Adrenal gland (tissue), 12 donors: ENCODE results near the gene FGGY. TPM values are rescaled to one million over a fixed set of nuclear protein-coding genes. Genes with fewer than 3 reads are reported as not detected.
"Not testable (repeated sequence)": the region's sequence is repeated elsewhere in the genome, so short reads cannot be mapped to it uniquely, and the experiment has no call there.

ENCODE experiments used
- DNase-seq, 7 donors: peaks; one replicate each; pipeline ENCODE4 v3.0.0-alpha.2; 2019 to 2020
- H3K27ac ChIP-seq, 5 donors: fragments of 200-600 bp; sonication (generic) in 4 of 5; 1 replicate in 3 of 5; 2 replicates in 2 of 5; pipeline versions ENCODE4 v1.5.1 to v1.8.0; 2016 to 2020; ENCODE audit warnings: mild to moderate bottlenecking in 1 of 5
- H3K27me3 ChIP-seq: fragments of 200-600 bp; 2 replicates; pipeline ENCODE4 v1.8.0; 2021
- H3K36me3 ChIP-seq, 2 donors: fragments of 200-600 bp; replicated peaks in 1 of 2; 1 replicate in 1 of 2; 2 replicates in 1 of 2; pipeline versions ENCODE4 v1.5.1 to v1.8.0; 2018 to 2022
- H3K4me1 ChIP-seq, 2 donors: fragments of 200-600 bp; replicated peaks in 1 of 2; 1 replicate in 1 of 2; 2 replicates in 1 of 2; pipeline versions ENCODE4 v1.5.1 to v1.8.0; 2018 to 2021
- H3K4me3 ChIP-seq, 4 donors: fragments of 200-600 bp; sonication (generic) in 3 of 4; one replicate each; pipeline ENCODE4 v1.5.1; 2016 to 2018
- H3K9me3 ChIP-seq, 3 donors: fragments of 200-600 bp; sonication (generic) in 1 of 3; replicated peaks in 1 of 3; 1 replicate in 2 of 3; 2 replicates in 1 of 3; pipeline versions ENCODE4 v1.5.1 to v1.8.0; 2016 to 2021
- CTCF ChIP-seq, 6 experiments: fragments of 450-650 bp in 4 of 6; fragments of 200-600 bp in 2 of 6; sonication (generic) in 1 of 6; IDR thresholded peaks; 1 replicate in 5 of 6; 2 replicates in 1 of 6; pipeline versions ENCODE4 v1.5.1 to v1.8.0; 2016 to 2021; ENCODE audit warnings: antibody characterized with exemption in 6 of 6, mild to moderate bottlenecking in 2 of 6, moderate library complexity in 1 of 6
- POLR2A ChIP-seq, 2 donors: fragments of 450-650 bp; IDR thresholded peaks; one replicate each; pipeline ENCODE4 v1.6.1; 2017; ENCODE audit warnings: antibody characterized with exemption in 2 of 2, mild to moderate bottlenecking in 2 of 2, moderate library complexity in 1 of 2
- WGBS, 4 donors: extraction: QIAGEN DNeasy Blood & Tissue Kit in 2 of 4; methylation state at CpG; one replicate each; pipeline versions ENCODE4 v1.1.5 to v1.1.7; 2013 to 2017; 5-methylcytosine and 5-hydroxymethylcytosine counted together
- intact Hi-C, 2 donors: fragments of 100-400 bp; cut with DNase I; formaldehyde crosslinking; loops; one replicate each; pipeline versions ENCODE4 v1.14.1 to v1.15.0; 2022 to 2023
- polyA plus RNA-seq, 3 donors: library from polyadenylated mRNA; stranded (reverse); fragments of 200-250 nt in 2 of 3; fragments of 350-450 nt in 1 of 3; fragmentation: Illumina TruSeq in 1 of 3; extraction: RNeasy Lipid Tissue Mini Kit (QIAGEN cat#74804) in 1 of 3; gene quantifications; one replicate each; pipeline ENCODE4 v1.2.3, GENCODE V29; 2013 to 2014
- total RNA-seq, 9 donors: library from RNA; depleted of rRNA in 4 of 9; stranded (reverse); fragments of >200 nt in 4 of 9; fragments of 120-200 nt in 1 of 9; fragmentation: NEBNext Ultra II Directional in 1 of 9; extraction: Animal tissue kit (Norgen Biotek cat#: 25700) in 1 of 9; gene quantifications; one replicate each; pipeline versions ENCODE4 v1.1.0 to v1.2.4, GENCODE V29; 2013 to 2023
- donor health status: healthy with polysubstance abuse.
- donor health status: Bipolar disorder and iron deficiency.
- donor health status: DM: yes; HTN: yes; CAD: no.
- donor health status: DM: no; HTN: no; CAD: no.
- donor health status: DM: no; HTN: no; CAD: no.
- donor health status: DM: yes; HTN: yes; CAD: no.

Gene FGGY
- total and polyA plus RNA-seq, 12 donors: 7.4 to 75.5 (median 35.0) TPM

GRCh38 chr1:59526240-59526639 lies 229.3 kb downstream of the FGGY start:
- Histone ChIP-seq H3K27me3 (no peaks in the 10 kb centered on the region), H3K4me1 (peaks cover 4 to 8% of the 10 kb centered on the region in 2 donors), H3K36me3 (no peaks in the 10 kb centered on the region), H3K4me3 (no peak overlapping the region), H3K27ac (no peak overlapping the region), H3K9me3 (no peaks in the 10 kb centered on the region)
- no peak for TF ChIP-seq POLR2A (IDR thresholded peaks at IDR 0.05)
- no peak for DNase-seq
- 63 to 90% (median 81%) methylated on average over 1 of the region's 1 CpG for WGBS, 4 donors
- intact Hi-C loops: no loop called here

- H3K4me1 ChIP-seq: no peaks in the 10 kb centered on the region
- DNase-seq: no peak
- intact Hi-C loops: no loop called here
- H3K27me3 ChIP-seq: no peaks in the 10 kb centered on the region
- H3K4me3 ChIP-seq: no peak overlapping the region
- no peaks in the 10 kb centered on the region for H3K36me3 ChIP-seq
- WGBS, 4 donors: 96 to 98% (median 97%) methylated on average over 3 of the region's 3 CpGs
- no peaks in the 10 kb centered on the region for H3K9me3 ChIP-seq
- no peak for TF ChIP-seq CTCF (IDR thresholded peaks at IDR 0.05)
- TF ChIP-seq POLR2A (IDR thresholded peaks at IDR 0.05): no peak
- H3K27ac ChIP-seq: no peak overlapping the region
Measured at GRCh38 chr1:59528471-59528870, 231.6 kb downstream of the FGGY start.

GRCh38 chr1:59528900-59529299 lies 232.0 kb downstream of the FGGY start:
- WGBS, 4 donors: 97 to 100% (median 99%) methylated on average over 2 of the region's 2 CpGs

GRCh38 chr1:59530119-59530518 lies 233.2 kb downstream of the FGGY start:
- Histone ChIP-seq H3K4me1 (no peaks in the 10 kb centered on the region), H3K4me3 (no peak overlapping the region), H3K27ac (no peak overlapping the region), H3K36me3 (no peaks in the 10 kb centered on the region), H3K27me3 (no peaks in the 10 kb centered on the region), H3K9me3 (no peaks in the 10 kb centered on the region)
- DNase-seq: no peak
- intact Hi-C loops: no loop called here
- WGBS, 4 donors: 93 to 98% (median 97%) methylated on average over 3 of the region's 3 CpGs
- no peak for TF ChIP-seq POLR2A (IDR thresholded peaks at IDR 0.05)
- TF ChIP-seq CTCF (IDR thresholded peaks at IDR 0.05): no peak

More at GRCh38 chr1:59528900-59529299, 232.0 kb downstream of the FGGY start:
- no peak overlapping the region for H3K27ac ChIP-seq
- intact Hi-C loops: no loop called here
- H3K27me3 ChIP-seq: no peaks in the 10 kb centered on the region
- no peak for TF ChIP-seq CTCF (IDR thresholded peaks at IDR 0.05)
- no peak for TF ChIP-seq POLR2A (IDR thresholded peaks at IDR 0.05)
- no peaks in the 10 kb centered on the region for H3K9me3 ChIP-seq
- DNase-seq: no peak
- H3K36me3 ChIP-seq: no peaks in the 10 kb centered on the region
- H3K4me3 ChIP-seq: no peak overlapping the region
- no peaks in the 10 kb centered on the region for H3K4me1 ChIP-seq

GRCh38 chr1:59532102-59532501 lies 235.2 kb downstream of the FGGY start:
- Histone ChIP-seq H3K9me3 (no peaks in the 10 kb centered on the region), H3K36me3 (no peaks in the 10 kb centered on the region), H3K27ac (no peak overlapping the region), H3K27me3 (no peaks in the 10 kb centered on the region), H3K4me3 (no peak overlapping the region), H3K4me1 (no peaks in the 10 kb centered on the region)
- no peak for DNase-seq
- intact Hi-C loops: no loop called here
- TF ChIP-seq CTCF (IDR thresholded peaks at IDR 0.05) (no peak), POLR2A (IDR thresholded peaks at IDR 0.05) (no peak)

GRCh38 chr1:59538476-59538875 lies 241.6 kb downstream of the FGGY start:
- H3K9me3 ChIP-seq, H3K27ac ChIP-seq, intact Hi-C loops, H3K4me1 ChIP-seq, H3K27me3 ChIP-seq, H3K36me3 ChIP-seq, DNase-seq, H3K4me3 ChIP-seq: not testable (repeated sequence)
- 100% methylated on average over 1 of the region's 2 CpGs for WGBS, 4 donors
